Measurements from ENCODE around the gene TSPYL4. TPM values are rescaled to one million over a fixed set of nuclear protein-coding genes. Genes with fewer than 3 reads are reported as not detected.
"Not testable (repeated sequence)": the region's sequence is repeated elsewhere in the genome, so short reads cannot be mapped to it uniquely, and the experiment has no call there.

TSPYL4 gene
- total RNA-seq = 10 to 100 TPM in 1 of 2 donors, 1 to 10 TPM in 1; 6.1 to 13.2 TPM

DNA sequence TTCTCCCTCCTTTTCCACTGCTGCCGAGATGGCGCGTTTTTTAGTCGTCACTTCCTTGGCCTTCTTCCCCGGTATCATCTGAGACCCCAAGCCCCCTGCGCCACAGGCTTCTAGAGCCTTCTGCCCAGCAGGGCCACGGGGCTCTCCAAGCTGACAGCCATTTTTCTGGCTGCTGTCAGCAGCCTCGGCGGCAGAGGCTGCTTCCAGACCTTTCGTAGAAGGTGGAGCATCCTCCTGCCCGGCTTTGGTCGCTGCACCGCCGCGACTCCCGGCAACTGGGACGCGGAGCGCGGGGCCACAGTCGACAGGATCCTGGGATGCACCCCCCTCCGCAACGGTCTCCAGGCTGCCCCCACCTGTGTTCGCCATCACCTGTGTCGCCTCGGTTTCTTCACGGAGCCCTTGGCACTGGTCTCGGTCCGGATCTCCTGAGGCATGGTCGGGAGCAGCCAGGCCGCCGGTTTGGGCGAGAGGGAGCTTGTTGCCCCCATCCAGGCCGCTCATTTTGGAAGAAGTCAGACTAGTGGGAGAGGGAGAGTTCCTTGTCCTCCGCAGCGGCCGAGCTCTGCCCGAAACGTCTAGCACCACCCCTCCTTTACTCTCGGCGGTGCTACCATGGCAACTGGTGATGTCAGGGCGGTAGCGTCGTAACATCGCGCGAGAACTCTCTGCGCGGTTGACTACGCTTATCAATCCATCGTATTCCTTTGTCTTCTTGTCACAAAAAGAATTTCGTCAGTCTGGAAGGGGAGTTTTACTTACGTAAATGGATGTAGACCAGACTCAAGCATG, at the start of gene TSPYL4:
Gene TSPYL4 (minus strand): TSS at position 571 of the 792 bp plus-strand sequence. CDS start 67 bp downstream, at position 504.
- ATAC-seq (peak; percentile 99 to 100), DNase-seq (ENCODE audit: low spot score in 2 of 2) (peak; percentile 79 to 89)
- H3K27ac Mint-ChIP-seq = no peak within 1 kb of the TSS
- peaks cover 0 to 3% of the 10 kb centered on the region in 2 donors for H3K9me3 Mint-ChIP-seq
- H3K36me3 Mint-ChIP-seq = peaks cover 8 to 23% of the 10 kb centered on the region in 2 donors

DNA sequence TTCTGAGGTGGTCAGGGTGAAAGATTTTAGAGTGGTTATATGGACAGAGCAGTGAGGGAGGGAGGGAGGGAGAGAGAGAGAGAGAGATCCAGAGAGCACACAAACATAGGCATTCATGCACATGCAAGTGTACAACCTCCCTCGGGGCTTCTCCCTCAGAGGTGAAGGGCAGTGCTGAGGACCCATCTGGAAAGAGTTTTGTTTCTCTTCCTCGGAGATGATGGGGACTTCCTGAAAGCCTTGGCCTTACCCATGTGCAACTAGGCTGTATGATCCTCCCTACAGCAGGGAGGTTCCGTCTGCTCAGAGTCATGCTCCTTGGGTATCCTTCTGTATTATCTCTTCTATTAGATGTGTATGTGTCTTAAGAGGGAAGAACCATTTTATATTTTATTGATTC, 47.2 kb upstream of the TSPYL4 start:
- H3K36me3 Mint-ChIP-seq = peaks cover 13 to 16% of the 10 kb centered on the region in 2 donors
- no peak overlapping the region for H3K27ac Mint-ChIP-seq
- DNase-seq (ENCODE audit: low spot score in 2 of 2) (no peak), ATAC-seq (no peak)
- peaks cover 10 to 14% of the 10 kb centered on the region in 2 donors for H3K9me3 Mint-ChIP-seq

DNA sequence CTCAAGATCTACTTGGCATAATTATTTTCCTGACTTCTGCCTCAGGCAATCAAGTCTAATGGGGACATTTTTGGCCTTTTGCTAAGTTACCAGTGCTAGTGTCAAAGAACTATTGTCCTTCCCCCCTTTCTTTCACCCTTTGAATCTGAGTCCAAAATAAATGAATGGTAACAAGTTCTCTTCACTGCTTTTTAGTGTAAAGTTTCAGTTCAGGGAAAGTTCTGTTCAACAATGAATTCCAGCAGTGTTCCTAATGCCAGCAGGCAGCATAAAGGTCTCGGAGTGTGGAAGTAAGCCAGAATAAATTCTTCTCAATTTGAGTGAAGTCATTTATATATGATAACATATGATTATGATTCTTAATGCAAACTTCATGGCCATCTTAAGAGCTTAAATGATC, 46.7 kb upstream of the TSPYL4 start:
- Mint-ChIP-seq H3K27ac (no peak overlapping the region), H3K9me3 (peaks cover 10 to 14% of the 10 kb centered on the region in 2 donors), H3K36me3 (peaks cover 13 to 16% of the 10 kb centered on the region in 2 donors)
- DNase-seq (ENCODE audit: low spot score in 2 of 2) (no peak), ATAC-seq (no peak)

DNA sequence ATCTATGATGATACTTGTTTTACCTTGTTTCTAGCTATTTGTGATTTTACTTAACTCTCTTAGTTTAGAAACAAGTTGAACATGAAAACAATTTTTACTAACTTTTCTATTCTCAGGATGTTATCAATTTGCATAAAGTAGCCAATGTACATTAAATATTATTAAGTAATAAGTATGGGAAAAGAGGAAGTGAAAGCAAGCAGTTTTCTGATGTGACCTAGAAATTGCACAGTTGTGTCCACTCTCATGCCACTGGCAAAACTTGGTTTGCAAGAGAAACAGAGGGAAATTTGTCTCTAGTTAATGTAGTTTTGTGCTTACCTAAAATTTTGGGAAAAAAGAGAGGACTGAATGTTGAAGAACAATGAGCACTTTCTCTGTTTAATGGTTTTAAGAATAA, 45.1 kb upstream of the TSPYL4 start:
- Mint-ChIP-seq H3K27ac (no peak overlapping the region), H3K9me3 (peaks cover 10 to 14% of the 10 kb centered on the region in 2 donors), H3K36me3 (peaks cover 13 to 16% of the 10 kb centered on the region in 2 donors)
- ATAC-seq (no peak), DNase-seq (ENCODE audit: low spot score in 2 of 2) (no peak)

DNA sequence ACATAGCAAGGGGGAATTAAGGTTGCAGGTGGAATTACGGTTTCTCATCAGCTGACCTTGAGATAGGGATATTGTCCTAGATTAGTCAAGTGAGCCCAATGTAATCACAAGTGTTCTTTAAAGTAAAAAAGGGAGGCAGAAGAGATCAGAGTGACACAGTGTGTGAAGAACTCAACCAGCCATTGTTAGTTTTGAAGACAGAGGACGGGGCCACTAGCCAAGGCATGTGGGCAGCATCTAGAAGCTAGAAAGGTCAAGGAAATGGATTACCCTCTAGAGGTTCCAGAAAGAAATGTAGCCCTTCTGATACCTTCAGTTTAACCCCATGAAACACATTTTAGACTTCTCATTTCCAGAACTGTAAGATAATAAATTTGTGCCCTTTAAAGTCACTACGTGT, 44.4 kb upstream of the TSPYL4 start:
- DNase-seq (ENCODE audit: low spot score in 2 of 2) (no peak), ATAC-seq (no peak)
- Mint-ChIP-seq H3K36me3 (peaks cover 13 to 16% of the 10 kb centered on the region in 2 donors), H3K27ac (no peak overlapping the region), H3K9me3 (peaks cover 10 to 14% of the 10 kb centered on the region in 2 donors)

DNA sequence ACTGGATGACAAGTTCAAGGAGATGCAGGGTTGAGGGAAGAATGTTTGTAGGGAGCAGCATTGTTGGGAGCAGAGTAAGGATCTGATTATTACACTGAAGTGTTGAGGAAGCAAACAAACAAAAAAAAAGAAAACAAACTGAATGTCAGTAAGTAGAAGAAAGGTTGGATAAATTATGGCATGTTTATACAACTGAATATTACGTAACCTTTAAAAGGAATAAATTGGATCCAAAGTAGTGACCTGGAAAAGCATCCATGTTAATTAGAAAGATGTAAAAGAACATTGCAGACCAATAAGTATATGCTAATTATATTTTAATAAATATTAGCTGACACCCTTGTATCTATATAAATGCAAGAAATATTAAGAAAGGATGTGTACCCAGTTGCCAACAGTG, 38.7 kb upstream of the TSPYL4 start:
- H3K9me3 Mint-ChIP-seq = peaks cover 0 to 3% of the 10 kb centered on the region in 2 donors
- DNase-seq (ENCODE audit: low spot score in 2 of 2) (no peak), ATAC-seq (no peak)
- H3K27ac Mint-ChIP-seq = no peak overlapping the region
- H3K36me3 Mint-ChIP-seq = no peaks in the 10 kb centered on the region

DNA sequence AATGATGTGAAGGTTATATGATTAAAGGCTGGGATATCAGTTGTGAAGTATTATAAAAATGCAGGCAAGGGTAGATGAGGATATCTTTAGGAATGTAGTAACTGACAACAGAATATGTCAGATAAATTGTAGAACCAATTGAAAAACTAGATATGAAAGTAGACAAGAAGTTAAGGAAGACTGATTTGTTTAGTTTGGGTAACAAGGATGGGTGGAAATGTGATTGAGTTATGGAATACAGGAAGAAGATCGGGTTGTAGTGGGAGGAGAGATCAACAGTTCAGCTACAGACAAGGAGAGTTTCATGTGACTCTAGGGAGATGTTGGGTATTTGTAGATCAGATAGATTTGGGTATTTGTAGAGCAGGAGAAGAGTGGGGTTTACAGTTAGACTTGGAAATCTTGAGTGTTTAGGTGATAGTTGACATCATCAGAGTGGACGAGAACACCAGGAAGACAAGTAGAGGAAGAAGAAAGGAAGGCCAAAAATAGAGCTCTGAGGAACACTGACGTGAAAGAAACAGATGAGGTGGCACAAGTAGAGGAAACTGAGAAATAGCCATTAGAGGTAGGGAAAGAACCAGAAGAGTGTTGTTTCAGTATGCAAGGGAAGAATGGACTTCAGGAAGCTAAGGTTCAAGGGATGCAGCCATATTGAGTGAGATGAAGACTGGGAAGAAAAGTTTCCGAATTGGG, 38.0 kb upstream of the TSPYL4 start:
- no peaks in the 10 kb centered on the region for H3K36me3 Mint-ChIP-seq
- no peak for DNase-seq (ENCODE audit: low spot score in 2 of 2)
- no peak overlapping the region for H3K27ac Mint-ChIP-seq
- no peaks in the 10 kb centered on the region for H3K9me3 Mint-ChIP-seq
- no peak for ATAC-seq

DNA sequence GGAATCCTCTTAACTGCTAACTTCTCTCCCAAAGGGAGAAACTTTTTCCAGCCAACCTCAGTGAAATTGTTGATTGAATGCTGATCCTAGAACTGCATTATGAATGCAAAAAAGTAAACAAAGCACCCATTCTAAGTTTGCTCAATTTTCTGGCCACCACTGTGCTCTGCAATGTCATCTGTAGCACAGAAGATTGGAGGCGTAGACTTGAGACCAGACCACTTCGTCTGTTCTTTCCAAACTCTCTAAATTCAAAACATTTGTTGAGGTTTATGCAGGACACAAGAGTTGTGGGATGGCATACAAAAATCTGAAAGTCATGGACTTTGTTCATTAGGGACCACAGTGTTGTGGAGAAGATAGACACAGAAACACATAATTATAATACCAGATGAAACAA, 36.9 kb upstream of the TSPYL4 start:
- H3K27ac Mint-ChIP-seq = no peak overlapping the region
- no peak for DNase-seq (ENCODE audit: low spot score in 2 of 2)
- H3K9me3 Mint-ChIP-seq = no peaks in the 10 kb centered on the region
- ATAC-seq = no peak
- no peaks in the 10 kb centered on the region for H3K36me3 Mint-ChIP-seq

DNA sequence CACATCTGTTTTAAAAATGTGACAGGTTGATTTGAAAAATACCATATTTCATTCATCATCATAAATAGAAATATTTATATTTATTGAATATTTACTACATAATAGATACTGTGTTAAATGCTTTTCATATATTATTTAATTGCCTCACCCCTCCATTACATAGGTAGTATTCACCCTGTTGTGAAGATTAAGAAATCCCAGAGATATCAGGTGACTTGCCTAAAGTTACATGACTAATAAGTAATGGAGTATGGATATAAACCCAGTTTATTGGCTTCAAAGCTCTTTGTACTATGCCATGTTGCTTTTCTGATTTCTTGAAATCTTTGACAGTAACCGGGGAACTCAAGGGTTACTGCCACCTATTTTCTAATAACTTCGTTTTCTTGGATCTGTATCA, 36.0 kb upstream of the TSPYL4 start:
- Mint-ChIP-seq H3K27ac (no peak overlapping the region), H3K9me3 (no peaks in the 10 kb centered on the region), H3K36me3 (no peaks in the 10 kb centered on the region)
- no peak for DNase-seq (ENCODE audit: low spot score in 2 of 2)
- ATAC-seq = no peak

DNA sequence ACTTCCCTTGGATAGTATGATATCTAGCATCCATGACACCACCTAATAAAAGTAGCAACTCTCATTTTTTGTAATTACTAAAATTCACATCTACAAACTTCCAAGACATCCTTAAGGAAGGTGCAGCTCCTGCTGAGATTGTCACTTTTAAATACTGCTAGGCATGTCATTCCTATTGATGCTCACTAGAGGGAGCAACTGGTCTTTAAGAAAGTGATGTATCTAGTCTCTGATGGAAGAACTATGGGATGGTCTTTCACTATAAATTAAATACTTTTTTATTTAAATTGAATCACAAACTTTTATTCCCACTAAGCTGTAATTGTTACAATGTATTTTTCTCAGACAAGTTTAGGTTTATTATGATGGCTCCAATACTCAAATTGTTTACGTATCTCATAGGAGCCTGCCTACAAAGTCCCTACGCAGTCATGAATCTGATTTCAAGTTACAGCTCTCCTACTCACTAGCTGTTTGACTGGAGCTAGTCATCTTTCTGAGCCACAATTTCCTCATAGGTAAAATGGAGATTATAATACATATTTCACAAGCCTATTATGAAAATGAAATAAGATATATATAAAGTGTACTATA, 33.9 kb upstream of the TSPYL4 start:
- H3K36me3 Mint-ChIP-seq = no peaks in the 10 kb centered on the region
- ATAC-seq = peak; percentile 52 to 63
- no peak overlapping the region for H3K27ac Mint-ChIP-seq
- H3K9me3 Mint-ChIP-seq = no peaks in the 10 kb centered on the region
- DNase-seq (ENCODE audit: low spot score in 2 of 2) = no peak

DNA sequence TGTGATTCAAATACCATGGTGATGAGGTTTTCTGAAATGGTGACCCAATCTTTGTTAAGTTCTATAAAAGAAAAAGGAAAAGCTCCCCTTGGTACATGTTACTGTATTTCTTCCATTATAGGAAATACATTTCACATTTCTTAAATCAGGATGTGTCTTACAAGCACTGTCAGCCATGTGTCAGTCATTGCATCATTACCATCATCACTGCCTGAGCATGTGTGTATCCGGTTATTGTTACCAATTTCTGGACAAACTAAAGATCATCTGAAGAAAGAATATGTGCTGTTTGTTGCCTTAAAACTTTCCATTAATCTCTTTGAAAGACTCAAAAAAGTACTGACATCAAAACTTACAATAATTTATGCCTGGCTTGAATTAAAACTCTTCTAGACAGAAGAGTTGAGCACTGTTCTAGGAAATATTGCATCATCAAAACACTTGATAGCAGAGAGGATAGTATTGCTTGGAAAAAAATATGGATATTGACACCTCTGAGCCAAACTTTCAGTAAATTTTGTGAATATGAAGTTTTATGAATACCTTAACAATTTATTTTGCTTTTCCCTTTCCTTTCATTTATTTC, 33.0 kb upstream of the TSPYL4 start:
- Mint-ChIP-seq H3K36me3 (no peaks in the 10 kb centered on the region), H3K9me3 (no peaks in the 10 kb centered on the region), H3K27ac (no peak overlapping the region)
- DNase-seq (ENCODE audit: low spot score in 2 of 2) = no peak
- no peak for ATAC-seq

DNA sequence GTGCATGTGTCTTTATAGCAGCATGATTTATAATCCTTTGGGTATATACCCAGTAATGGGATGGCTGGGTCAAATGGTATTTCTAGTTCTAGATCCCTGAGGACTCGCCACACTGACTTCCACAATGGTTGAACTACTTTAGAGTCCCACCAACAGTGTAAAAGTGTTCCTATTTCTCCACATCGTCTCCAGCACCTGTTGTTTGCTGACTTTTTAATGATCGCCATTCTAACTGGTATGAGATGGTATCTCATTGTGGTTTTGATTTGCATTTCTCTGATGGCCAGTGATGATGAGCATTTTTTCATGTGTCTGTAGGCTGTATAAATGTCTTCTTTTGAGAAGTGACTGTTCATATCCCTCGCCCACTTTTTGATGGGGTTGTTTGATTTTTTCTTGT, 31.1 kb upstream of the TSPYL4 start:
- not testable (repeated sequence) for DNase-seq (ENCODE audit: low spot score in 2 of 2); H3K9me3 Mint-ChIP-seq; H3K27ac Mint-ChIP-seq; ATAC-seq; H3K36me3 Mint-ChIP-seq

DNA sequence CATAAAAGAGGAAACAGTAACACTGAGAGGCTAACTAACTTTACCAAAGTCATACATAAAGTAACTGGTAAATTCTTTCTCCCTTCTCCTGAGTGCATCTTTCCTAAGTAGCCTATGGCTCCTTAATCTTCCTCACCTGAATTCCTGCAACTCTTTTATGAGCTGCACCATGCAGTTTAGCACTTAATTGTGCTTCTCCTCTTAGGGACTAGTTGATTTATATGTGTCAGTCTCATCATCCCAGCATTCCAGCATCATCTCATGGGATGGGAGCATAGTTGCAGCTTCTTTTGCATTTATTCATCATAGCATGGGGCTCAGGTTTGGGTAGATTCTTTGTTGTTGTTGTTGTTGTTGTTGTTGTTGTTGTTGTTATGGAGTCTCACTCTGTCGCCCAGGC, 29.3 kb upstream of the TSPYL4 start:
- DNase-seq (ENCODE audit: low spot score in 2 of 2) = no peak
- peaks cover 17 to 19% of the 10 kb centered on the region in 2 donors for H3K36me3 Mint-ChIP-seq

DNA sequence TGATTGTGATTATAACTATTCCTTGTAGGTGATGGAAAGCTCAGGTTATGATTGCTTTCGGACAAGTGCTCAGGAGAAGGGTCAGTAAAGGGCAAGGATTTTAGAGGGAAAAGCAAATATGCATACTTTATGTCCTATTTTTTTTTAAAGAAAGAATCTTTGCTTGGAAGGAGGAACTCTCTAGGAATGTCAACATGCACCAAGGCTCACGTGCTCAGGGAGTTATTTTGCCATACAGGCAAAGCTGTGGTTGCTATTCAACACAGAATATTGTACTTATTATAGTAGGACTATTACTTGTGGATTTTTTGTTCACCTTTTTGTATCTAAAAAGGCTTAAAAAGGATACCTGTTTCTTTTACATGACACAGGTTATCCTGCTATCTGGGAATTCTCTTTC, 28.8 kb upstream of the TSPYL4 start:
- DNase-seq (ENCODE audit: low spot score in 2 of 2) (no peak), ATAC-seq (no peak)
- peaks cover 21 to 24% of the 10 kb centered on the region in 2 donors for H3K36me3 Mint-ChIP-seq
- H3K27ac Mint-ChIP-seq = no peak overlapping the region
- H3K9me3 Mint-ChIP-seq = no peaks in the 10 kb centered on the region

More for the DNA sequence above, 29.3 kb upstream of the TSPYL4 start:
- ATAC-seq = no peak
- H3K27ac Mint-ChIP-seq = no peak overlapping the region
- no peaks in the 10 kb centered on the region for H3K9me3 Mint-ChIP-seq

DNA sequence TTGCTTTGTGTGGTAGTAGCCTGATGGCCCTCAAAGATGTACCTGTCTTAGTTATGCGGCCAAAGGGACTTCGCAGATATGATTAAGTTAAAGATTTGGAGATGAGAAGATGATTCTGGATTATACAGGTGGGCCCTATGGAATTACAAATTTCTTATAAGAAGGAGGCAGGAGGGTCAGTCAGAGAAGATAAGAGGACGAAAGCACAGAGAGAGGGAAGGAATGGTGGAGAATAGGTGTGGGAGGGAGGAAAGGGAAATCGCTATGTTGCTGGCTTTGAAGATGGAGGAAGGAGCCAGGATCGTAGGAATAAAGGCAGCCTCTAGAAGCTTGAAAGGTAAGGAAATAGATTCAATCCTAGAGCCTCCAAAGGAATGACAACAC, 27.1 kb upstream of the TSPYL4 start:
- DNase-seq (ENCODE audit: low spot score in 2 of 2) = no peak

DNA sequence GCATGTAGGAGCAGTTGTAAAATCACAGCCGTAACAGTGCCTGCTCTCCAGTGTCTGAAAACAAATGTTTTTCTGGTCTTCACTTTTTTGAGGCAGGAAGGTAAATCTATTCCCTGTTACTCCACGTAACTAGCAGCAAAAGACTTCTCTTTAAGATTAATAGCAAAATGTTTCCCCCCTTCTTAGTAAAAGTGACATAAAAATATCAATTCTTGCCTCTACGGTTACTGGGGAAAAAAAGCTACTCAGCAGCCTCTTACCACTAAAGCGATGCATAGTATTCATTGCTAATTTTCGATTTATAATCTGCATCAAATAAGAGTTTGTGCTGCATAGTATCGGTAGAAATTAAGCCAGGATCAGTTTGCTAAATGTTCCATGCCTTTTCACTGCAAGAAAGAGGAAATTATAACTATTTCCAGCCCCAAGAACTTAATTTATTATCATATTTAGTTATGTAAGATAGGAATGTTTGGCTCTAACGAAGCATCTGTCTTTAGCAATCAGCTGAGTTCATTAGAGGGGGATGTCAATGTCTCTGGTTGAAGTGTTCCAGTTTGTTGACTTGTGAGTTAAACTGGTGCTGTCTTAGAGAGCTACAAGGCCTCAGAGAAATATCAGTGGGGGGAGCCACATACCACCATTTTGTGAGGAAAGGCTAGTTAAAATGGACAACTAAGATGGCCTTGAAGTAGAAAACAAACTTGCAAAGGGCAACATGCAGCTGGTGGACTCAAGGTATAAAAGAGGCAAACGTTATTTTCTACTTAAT, 26.5 kb upstream of the TSPYL4 start:
- DNase-seq (ENCODE audit: low spot score in 2 of 2) = no peak
- ATAC-seq = no peak
- Mint-ChIP-seq H3K27ac (peak overlapping the region; percentile 99 to 100), H3K9me3 (no peaks in the 10 kb centered on the region), H3K36me3 (peaks cover 31 to 39% of the 10 kb centered on the region in 2 donors)

More for the DNA sequence above, 27.1 kb upstream of the TSPYL4 start:
- H3K9me3 Mint-ChIP-seq = no peaks in the 10 kb centered on the region
- peak overlapping the region; percentile 99 to 100 for H3K27ac Mint-ChIP-seq
- ATAC-seq = no peak
- H3K36me3 Mint-ChIP-seq = peaks cover 31 to 37% of the 10 kb centered on the region in 2 donors
